ENCODE measurements around the gene TINAGL1. TPM values are rescaled to one million over a fixed set of nuclear protein-coding genes. Genes with fewer than 3 reads are reported as not detected.
A peak's percentile ranks its signal among the peaks of the same experiment; 100 is the strongest.

Gene TINAGL1
- total and polyA plus RNA-seq, 8 donors, result 10.1 to 47.3 (median 25.7) TPM

DNA sequence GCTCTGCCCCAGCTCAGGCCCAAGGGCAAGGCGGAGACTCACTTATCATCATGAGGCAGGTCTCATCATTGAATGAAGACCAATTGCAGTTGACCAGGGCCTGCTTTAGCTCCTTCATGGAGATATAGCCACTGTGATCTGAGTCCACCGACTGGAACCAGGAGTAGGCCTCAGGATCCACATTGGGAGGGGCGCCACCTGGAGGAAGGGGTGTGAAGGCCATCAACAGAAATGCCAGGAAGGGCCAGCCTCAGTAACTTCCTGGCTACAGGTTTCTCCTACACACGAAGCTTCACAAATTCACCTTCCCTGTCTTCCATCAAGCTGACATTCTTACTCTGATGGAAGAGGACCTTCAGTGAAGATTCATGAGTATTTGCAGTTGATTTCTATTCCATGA is 56.8 kb downstream of the TINAGL1 start:
- H3K27ac ChIP-seq, result no peak overlapping the region
- peaks cover 0 to 44% (median 10%) of the 10 kb centered on the region in 3 donors for H3K36me3 ChIP-seq
- peak in 2 of 6 donors; percentile 42 to 65 for DNase-seq
- peaks cover under 1 to 7% (median 4%) of the 10 kb centered on the region in 3 donors for H3K4me1 ChIP-seq
- no peak overlapping the region for H3K4me3 ChIP-seq
- intact Hi-C loops (cut with DNase I), result no loop called here
- TF ChIP-seq, protein P1, sequence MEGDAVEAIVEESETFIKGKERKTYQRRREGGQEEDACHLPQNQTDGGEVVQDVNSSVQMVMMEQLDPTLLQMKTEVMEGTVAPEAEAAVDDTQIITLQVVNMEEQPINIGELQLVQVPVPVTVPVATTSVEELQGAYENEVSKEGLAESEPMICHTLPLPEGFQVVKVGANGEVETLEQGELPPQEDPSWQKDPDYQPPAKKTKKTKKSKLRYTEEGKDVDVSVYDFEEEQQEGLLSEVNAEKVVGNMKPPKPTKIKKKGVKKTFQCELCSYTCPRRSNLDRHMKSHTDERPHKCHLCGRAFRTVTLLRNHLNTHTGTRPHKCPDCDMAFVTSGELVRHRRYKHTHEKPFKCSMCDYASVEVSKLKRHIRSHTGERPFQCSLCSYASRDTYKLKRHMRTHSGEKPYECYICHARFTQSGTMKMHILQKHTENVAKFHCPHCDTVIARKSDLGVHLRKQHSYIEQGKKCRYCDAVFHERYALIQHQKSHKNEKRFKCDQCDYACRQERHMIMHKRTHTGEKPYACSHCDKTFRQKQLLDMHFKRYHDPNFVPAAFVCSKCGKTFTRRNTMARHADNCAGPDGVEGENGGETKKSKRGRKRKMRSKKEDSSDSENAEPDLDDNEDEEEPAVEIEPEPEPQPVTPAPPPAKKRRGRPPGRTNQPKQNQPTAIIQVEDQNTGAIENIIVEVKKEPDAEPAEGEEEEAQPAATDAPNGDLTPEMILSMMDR (IDR thresholded peaks at IDR 0.05), result peak in 1 of 4 donors; percentile 20
- H3K9me3 ChIP-seq, result no peaks in the 10 kb centered on the region
- no peaks in the 10 kb centered on the region for H3K27me3 ChIP-seq
- WGBS, 2 donors, result 64 to 65% methylated on average over 4 of the region's 4 CpGs
- ATAC-seq, result peak in 2 of 4 donors; percentile 50 to 63
- no peak for FAIRE-seq

Other genes starting within 250 kb of the TINAGL1 start
- gene FABP3, start 203.4 kb upstream of the TINAGL1 start, total RNA-seq, result 1 to 10 TPM in 3 of 6 donors, under 1 TPM in 1, not detected in 2; 0.72 to 3.6 (median 1.7) TPM
- gene FABP3, start 203.4 kb upstream of the TINAGL1 start, polyA plus RNA-seq, result 1 to 10 TPM; 4.6 to 5.4 TPM
- 10 to 100 TPM in 5 of 6 donors, 1 to 10 TPM in 1; 8.8 to 38.9 (median 15.4) TPM for gene SERINC2, start 163.3 kb upstream of the TINAGL1 start, total RNA-seq
- 10 to 100 TPM; 29.9 to 36.4 TPM for gene SERINC2, start 163.3 kb upstream of the TINAGL1 start, polyA plus RNA-seq
- gene HCRTR1, start 41.2 kb downstream of the TINAGL1 start, total RNA-seq, result under 1 TPM in 1 of 6 donors, not detected in 5; 0.14 TPM
- gene HCRTR1, start 41.2 kb downstream of the TINAGL1 start, polyA plus RNA-seq, result under 1 TPM; 0.19 to 0.52 TPM
- 10 to 100 TPM; 14.5 to 27.2 (median 17.5) TPM for gene PEF1, start 68.4 kb downstream of the TINAGL1 start, total RNA-seq
- 10 to 100 TPM; 27.0 to 47.3 TPM for gene PEF1, start 68.4 kb downstream of the TINAGL1 start, polyA plus RNA-seq
- 10 to 100 TPM in 3 of 6 donors, 1 to 10 TPM in 3; 3.3 to 26.7 (median 8.0) TPM for gene COL16A1, start 127.5 kb downstream of the TINAGL1 start, total RNA-seq
- 10 to 100 TPM; 15.1 to 19.3 TPM for gene COL16A1, start 127.5 kb downstream of the TINAGL1 start, polyA plus RNA-seq
- gene ADGRB2, start 187.8 kb downstream of the TINAGL1 start, total RNA-seq, result 1 to 10 TPM in 1 of 6 donors, under 1 TPM in 5; 0.12 to 1.3 (median 0.43) TPM
- under 1 TPM; 0.23 to 0.49 TPM for gene ADGRB2, start 187.8 kb downstream of the TINAGL1 start, polyA plus RNA-seq
- gene SPOCD1, start 239.5 kb downstream of the TINAGL1 start, total RNA-seq, result under 1 TPM in 3 of 6 donors, not detected in 3; 0.06 to 0.69 (median 0.15) TPM
- under 1 TPM in 1 of 2 donors, not detected in 1; 0.16 TPM for gene SPOCD1, start 239.5 kb downstream of the TINAGL1 start, polyA plus RNA-seq